T-cell (primary cell): Measurements from ENCODE around the gene METAP2. TPM values are rescaled to one million over a fixed set of nuclear protein-coding genes. Genes with fewer than 3 reads are reported as not detected.

ENCODE experiments used
- ATAC-seq, 4 experiments: fragments of 200-7000 bp in 3 of 4; fragments of 150-1000 bp in 1 of 4; cut with Tn5 transposase; replicated peaks in 1 of 4; 1 replicate in 3 of 4; 2 replicates in 1 of 4; pipeline ENCODE4 v1.10.0; 2021; ENCODE audit warnings: moderate library complexity in 3 of 4, mild to moderate bottlenecking in 2 of 4, moderate number of reproducible peaks in 1 of 4
- CTCF ChIA-PET, 2 donors: fragments of 300-600 bp; sonication (Branson Sonifier 250); formaldehyde crosslinking; loops; one replicate each; lab custom pipeline; 2022; ENCODE audit warnings: antibody characterized with exemption in 2 of 2; lab: Charles Lee
- POLR2A ChIA-PET, 2 donors: fragments of 300-600 bp; sonication (Branson Sonifier 250); formaldehyde crosslinking; loops; one replicate each; lab custom pipeline; 2022; ENCODE audit warnings: antibody characterized with exemption in 2 of 2; lab: Charles Lee
- DNase-seq, 35 experiments: peaks; one replicate each; pipeline versions ENCODE4 v3.0.0 to v3.0.0-alpha.2; 2013 to 2023
- H3K27ac ChIP-seq: one replicate; pipeline ENCODE4 v1.5.1; 2013; ENCODE audit warnings: low read length
- H3K27me3 ChIP-seq, 2 experiments: replicated peaks in 1 of 2; 1 replicate in 1 of 2; 2 replicates in 1 of 2; pipeline versions ENCODE4 v1.6.1 to v1.7.0; 2013; ENCODE audit warnings: low read length in 1 of 2, mixed read lengths in 1 of 2; ENCODE audit not compliant: control insufficient read depth in 2 of 2, insufficient read depth in 2 of 2; ENCODE audit errors: extremely low read depth in 1 of 2
- H3K36me3 ChIP-seq, 2 donors: 1 replicate in 1 of 2; 2 replicates in 1 of 2; pipeline versions ENCODE4 v1.6.1 to v1.7.0; 2013; ENCODE audit warnings: low read length in 1 of 2; ENCODE audit not compliant: control insufficient read depth in 2 of 2, insufficient read depth in 1 of 2; ENCODE audit errors: extremely low read depth in 1 of 2
- H3K4me1 ChIP-seq, 2 experiments: 1 replicate in 1 of 2; 2 replicates in 1 of 2; pipeline versions ENCODE4 v1.6.1 to v1.7.0; 2013; ENCODE audit warnings: low read length in 2 of 2, mixed read lengths in 1 of 2; ENCODE audit not compliant: insufficient read depth in 2 of 2, control insufficient read depth in 1 of 2; ENCODE audit errors: extremely low read depth in 1 of 2
- H3K4me3 ChIP-seq, 2 donors: 1 replicate in 1 of 2; 2 replicates in 1 of 2; pipeline versions ENCODE4 v1.5.1 to v1.7.0; 2013; ENCODE audit warnings: mild to moderate bottlenecking in 2 of 2, low read length in 1 of 2, moderate library complexity in 1 of 2; ENCODE audit not compliant: control insufficient read depth in 1 of 2; ENCODE audit errors: extremely low read depth in 1 of 2
- H3K9me3 ChIP-seq: 2 replicates; pipeline ENCODE4 v1.7.0; 2013
- H3K27ac Mint-ChIP-seq, 2 donors: one replicate each; pipeline ENCODE4 v1.8.0; 2020 to 2021; ENCODE audit warnings: mild to moderate bottlenecking in 2 of 2, mixed read lengths in 2 of 2
- H3K27me3 Mint-ChIP-seq, 2 donors: one replicate each; pipeline ENCODE4 v1.8.0; 2021 to 2022; ENCODE audit warnings: mixed read lengths in 2 of 2
- H3K36me3 Mint-ChIP-seq: one replicate; pipeline ENCODE4 v1.8.0; 2021; ENCODE audit warnings: mixed read lengths
- H3K4me1 Mint-ChIP-seq, 3 donors: one replicate each; pipeline ENCODE4 v1.8.0; 2020 to 2022; ENCODE audit warnings: mixed read lengths in 3 of 3, mild to moderate bottlenecking in 1 of 3
- H3K4me3 Mint-ChIP-seq, 3 donors: one replicate each; pipeline ENCODE4 v1.8.0; 2020 to 2022; ENCODE audit warnings: mild to moderate bottlenecking in 3 of 3, mixed read lengths in 3 of 3, moderate library complexity in 3 of 3
- H3K9me3 Mint-ChIP-seq, 3 donors: one replicate each; pipeline ENCODE4 v1.8.0; 2020 to 2022; ENCODE audit warnings: mixed read lengths in 3 of 3
- WGBS: methylation state at CpG from one replicate; pipeline ENCODE4 v1.1.5; 2013; ENCODE audit warnings: missing lambda C conversion rate; ENCODE audit not compliant: insufficient coverage; 5-methylcytosine and 5-hydroxymethylcytosine counted together
- total RNA-seq, 35 experiments: library from RNA in 6 of 35; stranded (reverse) in 6 of 35; fragments of 120-200 nt in 1 of 35; gene quantifications; one replicate each; pipeline versions ENCODE4 v1.2.1 to v1.2.4 and lab custom pipeline; 2013 to 2026

Gene METAP2
- total RNA-seq, 5 donors from 2014 or later (not counting 1 experiment from before 2014, with no cell fraction given): 47.7 to 55.6 (median 51.4) TPM

DNA sequence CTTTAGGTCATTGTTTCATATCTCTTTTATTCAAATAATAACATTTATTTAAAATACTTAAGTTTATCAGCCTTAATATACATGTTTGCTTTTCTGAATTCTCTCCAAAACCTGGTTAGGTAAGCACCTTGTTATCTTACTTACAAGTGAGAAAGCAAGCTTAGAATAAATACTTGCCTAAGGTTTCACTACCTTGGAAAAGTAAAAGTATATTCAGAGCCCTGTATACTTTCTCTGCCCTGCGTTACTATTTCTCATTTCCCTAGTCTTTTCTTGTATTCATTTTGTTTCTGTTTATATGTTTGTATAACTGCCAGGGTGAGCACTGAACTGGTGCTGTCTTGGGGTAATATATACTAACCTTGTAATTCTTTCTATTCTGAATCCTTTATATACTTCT, 21.5 kb downstream of the METAP2 start:
- H3K27ac ChIP-seq: no peak overlapping the region
- H3K9me3 Mint-ChIP-seq: no peaks in the 10 kb centered on the region
- DNase-seq (no peak), ATAC-seq (no peak)
- no peaks in the 10 kb centered on the region for H3K9me3 ChIP-seq
- H3K4me1 Mint-ChIP-seq: peaks cover 14 to 28% (median 17%) of the 10 kb centered on the region in 3 donors
- no CpG with 5 or more reads among the region's 1 CpG for WGBS
- peaks cover 0 to 46% of the 10 kb centered on the region in 2 donors for H3K36me3 ChIP-seq
- H3K4me3 Mint-ChIP-seq: no peak overlapping the region
- CTCF ChIA-PET: interaction anchor here in 1 of 2 donors (0.6 kb wide), 1 partner anchor 378 kb away, joined by 3 read pairs; no protein-coding TSS in a partner anchor
- no peaks in the 10 kb centered on the region for H3K4me1 ChIP-seq
- H3K27ac Mint-ChIP-seq: no peak overlapping the region
- H3K27me3 Mint-ChIP-seq: no peaks in the 10 kb centered on the region
- H3K27me3 ChIP-seq: no peaks in the 10 kb centered on the region
- POLR2A ChIA-PET: no interaction called here
- no peak overlapping the region for H3K4me3 ChIP-seq
- peaks cover 60% of the 10 kb centered on the region for H3K36me3 Mint-ChIP-seq

DNA sequence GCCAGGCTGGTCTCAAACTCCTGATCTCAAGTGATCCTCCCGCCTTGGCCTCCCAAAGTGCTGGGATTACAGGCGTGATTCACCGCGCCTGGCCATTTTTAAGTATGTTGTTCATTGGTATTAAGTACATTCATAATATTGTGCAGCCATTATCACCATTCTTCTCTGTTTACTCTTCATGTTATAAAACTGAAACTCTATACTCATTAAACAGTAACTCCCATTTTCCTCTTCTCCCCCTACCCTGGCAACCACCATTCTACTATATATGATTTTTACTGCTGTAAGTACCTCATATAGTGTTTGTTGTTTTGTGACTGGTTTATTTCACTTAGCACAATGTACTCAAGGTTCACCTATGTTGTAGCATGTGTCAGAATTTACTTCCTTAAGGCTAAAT, 23.1 kb downstream of the METAP2 start:
- Mint-ChIP-seq H3K9me3 (no peaks in the 10 kb centered on the region), H3K27ac (no peak overlapping the region), H3K4me1 (peaks cover 16 to 20% (median 16%) of the 10 kb centered on the region in 3 donors), H3K36me3 (peaks cover 57% of the 10 kb centered on the region), H3K27me3 (no peaks in the 10 kb centered on the region), H3K4me3 (no peak overlapping the region)
- Histone ChIP-seq H3K27ac (no peak overlapping the region), H3K4me3 (no peak overlapping the region), H3K4me1 (no peaks in the 10 kb centered on the region), H3K27me3 (no peaks in the 10 kb centered on the region), H3K9me3 (no peaks in the 10 kb centered on the region), H3K36me3 (peaks cover 0 to 53% of the 10 kb centered on the region in 2 donors)
- ChIA-PET CTCF (no interaction called here), POLR2A (no interaction called here)
- DNase-seq (no peak), ATAC-seq (no peak)
- no CpG with 5 or more reads among the region's 4 CpGs for whole genome bisulfite sequencing

DNA sequence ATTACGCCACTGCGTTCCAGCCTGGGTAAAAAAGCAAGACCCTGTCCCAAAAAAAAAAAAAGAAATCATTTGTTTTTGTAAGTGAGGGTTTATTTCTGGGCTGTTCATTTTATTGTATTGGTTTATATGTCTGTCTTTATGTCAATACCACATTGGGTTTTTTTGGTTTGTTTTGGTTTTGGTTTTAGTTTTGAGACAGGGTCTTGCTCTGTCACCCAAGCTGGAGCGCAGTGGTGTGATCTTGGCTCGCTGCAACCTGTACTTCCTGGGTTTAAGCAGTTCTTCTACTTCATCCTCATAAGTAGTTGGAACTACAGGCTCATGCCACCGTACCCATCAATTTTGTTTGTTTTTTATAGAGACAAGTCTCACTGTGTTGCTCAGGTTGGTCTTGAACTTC, 25.0 kb downstream of the METAP2 start:
- H3K4me1 ChIP-seq: no peaks in the 10 kb centered on the region
- no peaks in the 10 kb centered on the region for H3K27me3 Mint-ChIP-seq
- H3K27me3 ChIP-seq: no peaks in the 10 kb centered on the region
- ChIA-PET CTCF (interaction anchor here (0.7 to 1.5 kb wide), 2 partner anchors 36 to 510 kb away, joined by 3 to 5 read pairs; no protein-coding TSS in a partner anchor), POLR2A (interaction anchor here (0.7 kb wide), 2 partner anchors 24 to 1475 kb away, joined by 3 to 6 read pairs; no protein-coding TSS in a partner anchor)
- no peak overlapping the region for H3K27ac ChIP-seq
- no peaks in the 10 kb centered on the region for H3K9me3 ChIP-seq
- H3K4me3 ChIP-seq: no peak overlapping the region
- no peak for ATAC-seq
- no peak for DNase-seq
- H3K4me1 Mint-ChIP-seq: peaks cover 20 to 31% (median 27%) of the 10 kb centered on the region in 3 donors
- H3K4me3 Mint-ChIP-seq: no peak overlapping the region
- WGBS: 100% methylated on average over 2 of the region's 5 CpGs
- H3K27ac Mint-ChIP-seq: peak overlapping the region in 1 of 2 donors; percentile 71
- peaks cover 72% of the 10 kb centered on the region for H3K36me3 Mint-ChIP-seq
- no peaks in the 10 kb centered on the region for H3K9me3 Mint-ChIP-seq
- peaks cover 0 to 58% of the 10 kb centered on the region in 2 donors for H3K36me3 ChIP-seq

DNA sequence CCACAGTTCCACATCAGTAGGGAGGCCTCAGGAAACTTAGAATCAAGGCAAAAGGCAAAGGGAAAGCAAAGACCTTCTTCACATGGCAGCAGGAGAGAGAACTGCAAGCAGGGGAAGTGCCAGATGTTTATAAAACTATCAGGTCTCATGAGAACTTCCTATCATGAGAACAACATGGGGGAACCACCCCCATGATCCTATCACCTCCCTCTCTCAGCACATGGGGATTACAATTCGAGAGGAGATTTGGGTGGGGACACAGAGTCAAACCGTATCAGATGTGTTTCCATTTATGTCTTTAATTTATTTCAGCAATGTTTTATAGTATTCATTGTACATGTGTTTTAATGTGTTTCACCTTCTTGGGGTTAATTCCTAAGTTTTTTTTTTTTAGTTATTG, 25.8 kb downstream of the METAP2 start:
- H3K36me3 ChIP-seq: peaks cover 0 to 61% of the 10 kb centered on the region in 2 donors

DNA sequence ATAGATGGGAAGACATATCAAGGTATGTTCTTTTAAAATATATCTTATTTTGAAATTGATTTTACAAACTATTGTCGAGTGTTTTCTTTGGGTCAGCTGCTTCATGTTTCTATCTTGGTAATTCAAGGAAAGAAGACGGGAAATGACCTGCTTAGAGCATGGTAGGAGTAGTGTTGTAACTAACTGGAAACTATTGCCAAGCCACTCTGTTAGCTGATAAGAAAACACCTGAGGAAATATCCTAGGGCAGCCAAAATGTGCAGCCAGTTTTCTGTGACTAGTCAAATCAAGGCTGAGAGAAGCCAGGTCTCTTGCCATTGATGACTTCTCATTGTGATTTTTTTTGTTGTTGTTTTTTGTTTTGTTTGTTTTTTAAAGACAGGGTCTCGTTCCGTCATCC, 30.2 kb downstream of the METAP2 start:
- Mint-ChIP-seq H3K27ac (no peak overlapping the region), H3K4me3 (no peak overlapping the region), H3K36me3 (peaks cover 65% of the 10 kb centered on the region), H3K4me1 (peaks cover 25 to 30% (median 26%) of the 10 kb centered on the region in 3 donors), H3K9me3 (no peaks in the 10 kb centered on the region), H3K27me3 (no peaks in the 10 kb centered on the region)
- CTCF ChIA-PET: no interaction called here
- no peak overlapping the region for H3K4me3 ChIP-seq
- no peaks in the 10 kb centered on the region for H3K4me1 ChIP-seq
- no peaks in the 10 kb centered on the region for H3K9me3 ChIP-seq
- ATAC-seq (no peak), DNase-seq (no peak)
- POLR2A ChIA-PET: interaction anchor here in 1 of 2 donors (0.6 kb wide), 1 partner anchor 110 kb away, joined by 3 read pairs; no protein-coding TSS in a partner anchor
- no peaks in the 10 kb centered on the region for H3K27me3 ChIP-seq
- WGBS: 100% methylated on average over 3 of the region's 4 CpGs
- peaks cover 0 to 67% of the 10 kb centered on the region in 2 donors for H3K36me3 ChIP-seq
- H3K27ac ChIP-seq: no peak overlapping the region

More for the DNA sequence above, 25.8 kb downstream of the METAP2 start:
- peaks cover 21 to 31% (median 27%) of the 10 kb centered on the region in 3 donors for H3K4me1 Mint-ChIP-seq
- H3K27me3 Mint-ChIP-seq: no peaks in the 10 kb centered on the region
- POLR2A ChIA-PET: no interaction called here
- no peaks in the 10 kb centered on the region for H3K9me3 Mint-ChIP-seq
- peaks cover 73% of the 10 kb centered on the region for H3K36me3 Mint-ChIP-seq
- DNase-seq (no peak), ATAC-seq (no peak)
- H3K27ac Mint-ChIP-seq: peak overlapping the region in 1 of 2 donors; percentile 71
- Histone ChIP-seq H3K4me3 (no peak overlapping the region), H3K4me1 (no peaks in the 10 kb centered on the region), H3K9me3 (no peaks in the 10 kb centered on the region), H3K27ac (no peak overlapping the region), H3K27me3 (no peaks in the 10 kb centered on the region)
- CTCF ChIA-PET: no interaction called here
- WGBS: no CpG with 5 or more reads among the region's 2 CpGs
- H3K4me3 Mint-ChIP-seq: peak overlapping the region in 1 of 3 donors; percentile 12

DNA sequence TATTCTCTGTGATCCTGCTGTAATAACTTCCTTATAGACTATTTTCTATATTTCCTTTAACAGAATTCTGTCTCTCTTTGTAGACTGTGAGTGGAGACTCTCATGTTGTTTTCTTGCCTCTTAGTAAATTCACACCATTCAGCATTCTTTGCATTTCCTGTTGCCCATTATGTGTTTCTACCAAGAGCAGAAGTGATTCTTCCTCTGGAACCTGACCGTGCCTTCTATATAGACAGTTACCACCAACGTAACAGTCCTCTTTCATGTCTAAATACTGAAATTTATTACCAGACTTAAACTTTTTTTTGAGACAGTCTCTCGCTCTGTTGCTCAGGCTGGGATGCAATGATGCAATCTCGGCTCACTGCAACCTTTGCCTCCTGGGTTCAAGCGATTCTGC, 31.1 kb downstream of the METAP2 start:
- H3K27ac ChIP-seq: no peak overlapping the region
- POLR2A ChIA-PET: no interaction called here
- Mint-ChIP-seq H3K4me3 (no peak overlapping the region), H3K9me3 (no peaks in the 10 kb centered on the region), H3K4me1 (peaks cover 19 to 24% (median 22%) of the 10 kb centered on the region in 3 donors), H3K27me3 (no peaks in the 10 kb centered on the region), H3K36me3 (peaks cover 60% of the 10 kb centered on the region), H3K27ac (peak overlapping the region in 1 of 2 donors; percentile 52)
- WGBS: 91% methylated on average over 5 of the region's 5 CpGs
- peaks cover 0 to 74% of the 10 kb centered on the region in 2 donors for H3K36me3 ChIP-seq
- ATAC-seq: no peak
- CTCF ChIA-PET: no interaction called here
- no peaks in the 10 kb centered on the region for H3K27me3 ChIP-seq
- no peaks in the 10 kb centered on the region for H3K4me1 ChIP-seq
- no peak overlapping the region for H3K4me3 ChIP-seq
- no peaks in the 10 kb centered on the region for H3K9me3 ChIP-seq
- DNase-seq: no peak
